ENCODE data around the gene TXNL4B.
"Not testable (repeated sequence)": the region's sequence is repeated elsewhere in the genome, so short reads cannot be mapped to it uniquely, and the experiment has no call there.

TXNL4B gene

GRCh38 chr16:72076991-72077706 lies 16.3 kb downstream of the TXNL4B start:
- in situ Hi-C loops (cut with MboI; ENCODE audit: low sequenced_read_pairs), result not testable (repeated sequence)

GRCh38 chr16:72075067-72075466 lies 18.4 kb downstream of the TXNL4B start:
- in situ Hi-C loops (cut with MboI; ENCODE audit: low sequenced_read_pairs), result not testable (repeated sequence)

- in situ Hi-C loops (cut with MboI; ENCODE audit: low sequenced_read_pairs), result no loop called here
Measured at GRCh38 chr16:72073560-72074230, 19.7 kb downstream of the TXNL4B start.

- in situ Hi-C loops (cut with MboI; ENCODE audit: low sequenced_read_pairs), result no loop called here
Measured at GRCh38 chr16:72072514-72073342, 20.7 kb downstream of the TXNL4B start.

- in situ Hi-C loops (cut with MboI; ENCODE audit: low sequenced_read_pairs), result no loop called here
Measured at GRCh38 chr16:72068930-72069329, 24.5 kb downstream of the TXNL4B start.

- in situ Hi-C loops (cut with MboI; ENCODE audit: low sequenced_read_pairs), result no loop called here
Measured at GRCh38 chr16:72066747-72067146, 26.7 kb downstream of the TXNL4B start.

- in situ Hi-C loops (cut with MboI; ENCODE audit: low sequenced_read_pairs), result no loop called here
Measured at GRCh38 chr16:72064361-72064894, 29.0 kb downstream of the TXNL4B start.

- in situ Hi-C loops (cut with MboI; ENCODE audit: low sequenced_read_pairs), result no loop called here
Measured at GRCh38 chr16:72061564-72061963, 31.9 kb downstream of the TXNL4B start.

- in situ Hi-C loops (cut with MboI; ENCODE audit: low sequenced_read_pairs), result no loop called here
Measured at GRCh38 chr16:72060405-72060804, 33.0 kb downstream of the TXNL4B start.

- in situ Hi-C loops (cut with MboI; ENCODE audit: low sequenced_read_pairs), result not testable (repeated sequence)
Measured at GRCh38 chr16:72059060-72059459, 34.4 kb downstream of the TXNL4B start.

- in situ Hi-C loops (cut with MboI; ENCODE audit: low sequenced_read_pairs), result not testable (repeated sequence)
Measured at GRCh38 chr16:72057313-72057712, 36.1 kb downstream of the TXNL4B start.

GRCh38 chr16:72055911-72056310 lies 37.5 kb downstream of the TXNL4B start:
- in situ Hi-C loops (cut with MboI; ENCODE audit: low sequenced_read_pairs), result no loop called here

GRCh38 chr16:72054254-72054847 lies 39.1 kb downstream of the TXNL4B start, which contains the start of gene HP:
TSS of gene HP (plus strand) at chr16:72054505. CDS start at chr16:72054653, 148 bp downstream.
- in situ Hi-C loops (cut with MboI; ENCODE audit: low sequenced_read_pairs), result not testable (repeated sequence)

GRCh38 chr16:72051818-72052217 lies 41.6 kb downstream of the TXNL4B start:
- in situ Hi-C loops (cut with MboI; ENCODE audit: low sequenced_read_pairs), result no loop called here

GRCh38 chr16:72050769-72051464 lies 42.5 kb downstream of the TXNL4B start:
- in situ Hi-C loops (cut with MboI; ENCODE audit: low sequenced_read_pairs), result no loop called here

GRCh38 chr16:72049110-72049509 lies 44.3 kb downstream of the TXNL4B start:
- in situ Hi-C loops (cut with MboI; ENCODE audit: low sequenced_read_pairs), result no loop called here

- in situ Hi-C loops (cut with MboI; ENCODE audit: low sequenced_read_pairs), result no loop called here
Measured at GRCh38 chr16:72044825-72045359, 48.5 kb downstream of the TXNL4B start.

GRCh38 chr16:72044296-72044695 lies 49.1 kb downstream of the TXNL4B start:
- in situ Hi-C loops (cut with MboI; ENCODE audit: low sequenced_read_pairs), result no loop called here

- in situ Hi-C loops (cut with MboI; ENCODE audit: low sequenced_read_pairs), result no loop called here
Measured at GRCh38 chr16:72043539-72043938, 49.9 kb downstream of the TXNL4B start.

- in situ Hi-C loops (cut with MboI; ENCODE audit: low sequenced_read_pairs), result no loop called here
Measured at GRCh38 chr16:72043058-72043457, 50.4 kb downstream of the TXNL4B start.

Measured in HL-60/S4 treated with phorbol 12-myristate 13-acetate at 8.2 ng/mL for 4 days and 3 days (cell line).